ENCODE results near the gene PRRG4.
"Not testable (repeated sequence)": the region's sequence is repeated elsewhere in the genome, so short reads cannot be mapped to it uniquely, and the experiment has no call there.

The PRRG4 gene

GRCh38 chr11:32829680-32830412, at the start of gene PRRG4:
Gene PRRG4 (plus strand): TSS chr11:32829927. CDS start chr11:32830530, 603 bp downstream.
- peak; percentile 83 for DNase-seq (ENCODE audit: low spot score)

GRCh38 chr11:32780839-32781238, 48.9 kb upstream of the PRRG4 start:
- not testable (repeated sequence) for DNase-seq (ENCODE audit: low spot score)

GRCh38 chr11:32781721-32782120, 48.0 kb upstream of the PRRG4 start:
- DNase-seq (ENCODE audit: low spot score) = no peak

DNA sequence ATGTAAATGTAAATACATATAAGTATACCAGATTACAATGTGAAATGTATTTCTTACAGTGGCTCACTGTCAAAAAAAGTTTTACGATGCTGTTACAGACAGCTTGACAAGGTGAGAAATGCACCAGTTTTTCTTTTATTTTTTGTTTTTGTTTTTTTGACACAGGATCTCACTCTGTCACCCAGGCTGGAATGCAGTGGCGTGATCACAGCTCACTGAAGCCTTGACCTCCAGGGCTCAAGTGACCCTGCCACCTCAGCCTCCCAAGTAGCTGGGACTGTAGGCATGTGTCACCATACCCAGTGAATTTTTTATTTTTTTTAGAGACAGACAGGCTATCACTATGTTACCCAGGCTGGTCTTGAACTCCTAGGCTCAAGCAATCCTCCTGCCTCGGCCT, 44.5 kb upstream of the PRRG4 start:
- DNase-seq (ENCODE audit: low spot score) = peak; percentile 10

GRCh38 chr11:32786811-32787210, 42.9 kb upstream of the PRRG4 start:
- DNase-seq (ENCODE audit: low spot score) = no peak

DNA sequence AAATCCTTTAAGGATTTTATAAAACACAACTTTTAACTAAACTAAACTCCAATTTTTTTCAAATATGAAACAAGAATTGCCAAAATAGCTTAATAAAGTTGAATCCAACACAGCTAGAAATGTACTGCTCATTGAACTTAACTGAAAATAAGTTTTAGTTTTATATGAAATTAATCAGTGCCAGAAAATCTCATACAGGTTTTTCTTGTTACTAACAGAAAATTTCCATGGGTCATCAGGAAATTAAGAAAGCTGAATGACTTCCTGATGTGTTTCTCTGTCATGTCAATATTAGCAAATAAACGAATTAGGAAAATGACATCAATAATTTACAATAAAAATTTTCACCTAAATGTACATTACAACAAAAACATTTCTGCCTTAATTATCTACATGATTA, 38.8 kb upstream of the PRRG4 start:
- DNase-seq (ENCODE audit: low spot score) = no peak

- DNase-seq (ENCODE audit: low spot score) = peak; percentile 9
Observed at GRCh38 chr11:32792111-32792947, 37.4 kb upstream of the PRRG4 start.

DNA sequence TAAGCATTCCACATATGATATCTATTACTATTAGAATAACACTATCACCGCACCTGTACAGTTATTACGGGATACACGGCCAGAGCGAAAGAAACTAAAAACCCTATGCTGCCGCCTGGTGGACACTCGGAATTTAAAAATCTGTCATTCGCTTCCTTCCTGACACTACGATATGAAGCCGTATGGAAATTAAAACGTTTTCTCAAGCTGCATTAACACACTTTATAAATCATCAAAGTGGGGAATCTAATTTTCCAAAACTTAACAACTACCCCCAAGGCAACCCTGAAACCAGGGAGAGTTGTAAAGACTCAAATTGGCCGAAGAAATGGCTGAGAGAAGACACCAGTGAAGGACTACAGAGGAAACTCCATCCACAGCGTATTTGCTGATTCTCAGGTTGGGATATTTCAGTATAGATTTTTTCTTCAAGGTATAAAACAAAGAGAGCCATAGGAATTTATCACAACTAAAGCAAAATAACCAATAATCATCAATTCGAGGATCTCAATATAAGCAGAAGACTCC, 36.7 kb upstream of the PRRG4 start:
- DNase-seq (ENCODE audit: low spot score) = peak; percentile 59

DNA sequence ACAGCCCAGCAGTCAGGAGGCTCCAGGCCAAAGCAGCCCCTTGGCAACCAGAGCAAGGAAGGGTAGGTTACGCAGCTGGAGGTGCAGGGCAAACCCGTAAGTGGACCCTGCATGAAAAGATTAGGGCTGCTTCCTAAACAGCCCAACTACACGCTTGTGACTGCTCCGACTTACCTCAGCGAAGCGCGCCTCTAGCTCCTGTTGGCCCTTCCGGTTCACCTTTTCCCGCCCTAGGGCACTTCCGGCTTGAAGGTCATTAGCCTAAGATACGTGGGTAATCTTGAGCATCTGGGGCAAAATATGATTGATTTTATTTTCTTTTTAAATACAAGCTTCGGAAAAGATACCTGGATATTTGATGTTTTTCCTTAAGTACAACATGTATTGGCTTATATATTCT, 35.3 kb upstream of the PRRG4 start, which contains the start of gene CCDC73:
TSS of gene CCDC73 (minus strand) at position 224 of the 400 bp plus-strand sequence. CDS start 34,419 bp downstream, outside the sequence.
- no peak for DNase-seq (ENCODE audit: low spot score)

DNA sequence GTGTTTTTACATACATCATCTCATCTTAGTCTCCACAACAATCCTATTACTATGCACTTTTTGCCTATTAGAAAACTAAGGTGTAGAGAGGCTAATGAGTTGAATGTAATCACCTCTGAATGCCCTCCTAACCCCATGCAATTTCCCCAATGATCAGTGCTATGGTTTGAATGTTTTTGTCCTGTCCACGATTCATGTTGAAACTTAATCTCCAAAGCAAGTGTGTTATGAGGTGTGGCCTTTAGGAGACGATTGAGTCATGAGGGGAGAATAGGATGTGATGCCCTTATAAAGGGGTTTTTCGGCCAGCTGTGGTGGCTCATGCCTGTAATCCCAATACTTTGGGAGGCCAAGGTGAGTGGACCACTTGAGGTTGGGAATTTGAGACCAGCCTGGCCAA, 33.3 kb upstream of the PRRG4 start:
- no peak for DNase-seq (ENCODE audit: low spot score)

GRCh38 chr11:32809313-32809712, 20.4 kb upstream of the PRRG4 start:
- DNase-seq (ENCODE audit: low spot score) = peak; percentile 74

GRCh38 chr11:32817181-32817851, 12.4 kb upstream of the PRRG4 start:
- peak; percentile 65 for DNase-seq (ENCODE audit: low spot score)

DNA sequence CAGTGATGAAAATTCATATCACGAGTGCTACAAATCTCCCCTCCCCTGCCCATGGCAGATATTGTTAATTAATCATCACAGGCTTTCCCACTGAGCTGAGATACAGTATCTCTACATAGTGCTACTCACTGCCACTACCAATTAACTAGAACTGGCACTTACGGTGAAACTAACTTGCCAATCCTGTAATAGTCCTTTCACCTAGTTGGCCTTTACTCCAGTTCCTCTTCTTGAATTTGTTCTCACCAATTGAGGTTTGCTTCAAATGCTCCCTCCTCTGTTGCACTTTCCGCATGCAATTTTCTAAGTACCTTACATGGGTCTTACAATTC, 11.9 kb upstream of the PRRG4 start:
- DNase-seq (ENCODE audit: low spot score) = no peak

DNA sequence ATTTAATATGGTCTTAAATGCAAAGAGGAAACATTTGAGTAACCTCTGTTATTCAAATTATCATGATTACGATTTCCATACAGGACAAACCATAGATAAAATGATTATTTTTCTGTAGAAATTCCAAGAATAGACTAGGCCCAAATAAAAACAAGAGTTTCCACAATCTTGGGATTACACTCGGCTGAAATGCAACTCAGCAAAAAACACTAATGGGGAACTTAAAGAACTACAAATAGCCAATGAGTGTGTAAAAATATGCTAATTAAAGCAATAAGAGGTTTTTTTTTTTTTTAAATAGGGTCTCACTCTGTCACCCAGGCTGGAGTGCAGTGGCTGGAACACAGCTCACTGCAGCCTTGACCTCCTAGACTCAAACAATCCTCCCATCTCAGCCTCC, 10.5 kb upstream of the PRRG4 start:
- DNase-seq (ENCODE audit: low spot score) = no peak

- DNase-seq (ENCODE audit: low spot score) = no peak
Observed at GRCh38 chr11:32820497-32820896, 9.2 kb upstream of the PRRG4 start.

- peak; percentile 72 for DNase-seq (ENCODE audit: low spot score)
Observed at GRCh38 chr11:32821517-32821916, 8.2 kb upstream of the PRRG4 start.

- DNase-seq (ENCODE audit: low spot score) = no peak
Observed at GRCh38 chr11:32821917-32822560, 7.7 kb upstream of the PRRG4 start.

DNA sequence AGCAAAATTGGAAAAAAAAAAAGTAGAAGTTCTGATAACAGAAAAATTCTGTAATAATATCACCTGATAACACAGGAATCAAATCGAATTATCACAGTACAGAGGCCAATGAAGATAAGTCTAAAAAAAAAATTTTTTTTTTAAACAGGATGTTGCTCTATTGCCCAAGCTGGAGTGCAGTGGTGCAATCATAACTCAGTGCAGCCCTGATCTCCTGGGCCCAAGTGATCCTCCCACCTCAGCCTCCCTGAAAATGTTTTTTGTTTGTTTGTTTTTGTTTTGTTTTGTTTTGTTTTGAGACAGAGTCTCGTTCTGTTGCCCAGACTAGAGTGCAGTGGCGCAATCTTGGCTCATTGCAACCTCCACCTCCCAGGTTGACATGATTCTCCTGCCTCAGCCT, 6.1 kb upstream of the PRRG4 start:
- DNase-seq (ENCODE audit: low spot score) = not testable (repeated sequence)

DNA sequence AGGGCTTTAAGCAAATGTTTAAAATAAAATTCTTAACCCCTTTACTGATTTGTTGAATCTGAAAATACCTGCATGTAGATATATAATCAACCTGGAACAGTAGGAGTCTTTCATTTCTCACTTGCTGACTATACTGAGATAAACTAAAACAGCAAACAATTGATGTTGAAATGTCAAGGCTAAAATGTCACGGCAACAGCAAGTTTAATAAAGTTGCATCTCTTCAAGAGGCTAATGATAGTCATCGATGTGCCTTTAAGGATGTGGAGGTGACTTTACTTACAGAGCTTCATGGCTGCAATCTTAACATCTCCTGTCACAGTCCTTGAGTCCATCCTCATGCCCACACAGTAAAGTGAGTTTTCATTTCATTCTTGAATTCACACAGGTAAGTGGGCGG, 3.6 kb upstream of the PRRG4 start:
- DNase-seq (ENCODE audit: low spot score) = no peak

GRCh38 chr11:32827276-32827675, 2.5 kb upstream of the PRRG4 start:
- DNase-seq (ENCODE audit: low spot score) = no peak

DNA sequence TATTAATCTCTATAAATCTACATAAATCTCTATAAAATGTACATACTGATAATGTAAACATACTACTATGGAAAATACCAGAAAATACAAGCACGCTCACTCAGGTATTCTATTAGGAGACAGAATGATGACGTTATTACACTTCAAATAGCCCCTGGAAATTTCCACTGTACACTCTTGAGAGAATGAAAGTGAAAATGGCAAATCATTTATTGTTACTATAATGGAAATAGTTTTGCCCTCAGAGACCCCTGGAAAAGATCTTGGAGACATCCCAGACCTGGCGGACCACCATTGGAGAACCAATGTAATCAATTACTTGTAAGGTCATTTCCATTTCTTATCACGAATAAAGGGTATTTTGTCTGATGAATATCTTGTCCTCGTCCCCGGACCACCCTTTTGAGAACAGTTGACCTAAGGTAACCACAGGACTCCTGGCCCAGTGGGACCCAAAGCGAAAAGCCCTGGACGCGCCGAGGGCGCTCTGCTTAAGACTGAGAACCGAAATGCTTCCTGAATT, 509 bp upstream of the PRRG4 start:
- peak; percentile 50 for DNase-seq (ENCODE audit: low spot score)

GRCh38 chr11:32830413-32830738, 649 bp downstream of the PRRG4 start:
- peak; percentile 66 for DNase-seq (ENCODE audit: low spot score)

Data from kidney tubule cell (primary cell).